ENCODE measurements around the gene ESF1.
"Not testable (repeated sequence)": the region's sequence is repeated elsewhere in the genome, so short reads cannot be mapped to it uniquely, and the experiment has no call there.

The ESF1 gene

GRCh38 chr20:13786143-13786828 is 1.6 kb upstream of the ESF1 start:
- no peak for DNase-seq

GRCh38 chr20:13784271-13784892 is 337 bp downstream of the ESF1 start:
- DNase-seq: no peak

- no peak for DNase-seq
These were observed 1.2 kb downstream of the ESF1 start for GRCh38 chr20:13783528-13783927.

GRCh38 chr20:13778827-13779226 is 5.9 kb downstream of the ESF1 start:
- DNase-seq: no peak

- no peak for DNase-seq
These were observed 7.5 kb downstream of the ESF1 start for GRCh38 chr20:13777171-13777601.

GRCh38 chr20:13775867-13776266 is 8.9 kb downstream of the ESF1 start:
- no peak for DNase-seq

GRCh38 chr20:13772529-13772928 is 12.2 kb downstream of the ESF1 start:
- no peak for DNase-seq

- DNase-seq: no peak
These were observed 12.8 kb downstream of the ESF1 start for GRCh38 chr20:13771853-13772453.

- DNase-seq: no peak
These were observed 14.6 kb downstream of the ESF1 start for GRCh38 chr20:13770141-13770540.

GRCh38 chr20:13765868-13766416 is 18.8 kb downstream of the ESF1 start:
- DNase-seq: no peak

GRCh38 chr20:13765299-13765698 is 19.4 kb downstream of the ESF1 start:
- DNase-seq: no peak

- not testable (repeated sequence) for DNase-seq
These were observed 24.2 kb downstream of the ESF1 start for GRCh38 chr20:13760451-13760946.

GRCh38 chr20:13758884-13759283 is 25.8 kb downstream of the ESF1 start:
- DNase-seq: no peak

GRCh38 chr20:13756551-13756950 is 28.2 kb downstream of the ESF1 start:
- DNase-seq: no peak

GRCh38 chr20:13755809-13756208 is 28.9 kb downstream of the ESF1 start:
- no peak for DNase-seq

GRCh38 chr20:13753436-13754036 is 31.2 kb downstream of the ESF1 start:
- no peak for DNase-seq

GRCh38 chr20:13749811-13750210 is 34.9 kb downstream of the ESF1 start:
- no peak for DNase-seq

- no peak for DNase-seq
These were observed 38.9 kb downstream of the ESF1 start for GRCh38 chr20:13745784-13746183.

- DNase-seq: no peak
These were observed 40.4 kb downstream of the ESF1 start for GRCh38 chr20:13744352-13744751.

- no peak for DNase-seq
These were observed 42.8 kb downstream of the ESF1 start for GRCh38 chr20:13741879-13742278.

- DNase-seq: no peak
These were observed 44.7 kb downstream of the ESF1 start for GRCh38 chr20:13739731-13740649.

- DNase-seq: not testable (repeated sequence)
These were observed 46.5 kb downstream of the ESF1 start for GRCh38 chr20:13738187-13738586.

All from right hindlimb (tissue), 1 donor.